NCI-H2107 treated with DMSO at 0.1 percent for 48 hours (cell line): ENCODE measurements around the gene HDAC5.
"Not testable (repeated sequence)": the region's sequence is repeated elsewhere in the genome, so short reads cannot be mapped to it uniquely, and the experiment has no call there.

Experiments
- DNase-seq: peaks from one replicate; lab custom pipeline; 2025; ENCODE audit not compliant: unreplicated experiment; lab: John Stamatoyannopoulos, UW

HDAC5 gene

DNA sequence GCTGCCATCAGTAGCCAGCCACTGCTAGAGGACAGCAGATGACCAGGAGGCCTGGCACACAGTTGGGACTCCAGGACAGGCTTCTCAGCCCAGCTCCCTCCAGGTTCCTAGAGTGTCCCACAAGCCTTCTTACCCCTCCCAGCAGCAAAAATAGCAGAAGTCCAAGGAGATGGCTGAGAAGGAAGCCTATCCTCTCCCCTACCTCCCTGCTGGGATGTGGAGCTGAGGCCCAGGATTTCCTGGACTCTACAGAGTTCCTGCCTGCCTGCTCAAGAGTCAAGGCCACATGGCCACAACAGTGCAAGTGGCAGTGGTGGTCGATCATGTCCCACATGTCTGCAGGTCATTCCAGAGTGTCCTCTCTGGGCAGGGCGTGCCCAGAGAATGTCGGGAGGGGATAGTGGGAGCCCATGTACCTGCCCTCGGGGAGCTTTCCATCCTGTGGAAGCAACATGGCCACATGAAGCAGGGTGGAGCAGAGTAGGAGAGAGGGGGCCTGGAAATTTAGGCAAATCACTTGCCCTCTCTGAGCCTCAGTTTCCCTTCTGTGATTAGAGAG lies 10.6 kb upstream of the HDAC5 start:
- DNase-seq = no peak

DNA sequence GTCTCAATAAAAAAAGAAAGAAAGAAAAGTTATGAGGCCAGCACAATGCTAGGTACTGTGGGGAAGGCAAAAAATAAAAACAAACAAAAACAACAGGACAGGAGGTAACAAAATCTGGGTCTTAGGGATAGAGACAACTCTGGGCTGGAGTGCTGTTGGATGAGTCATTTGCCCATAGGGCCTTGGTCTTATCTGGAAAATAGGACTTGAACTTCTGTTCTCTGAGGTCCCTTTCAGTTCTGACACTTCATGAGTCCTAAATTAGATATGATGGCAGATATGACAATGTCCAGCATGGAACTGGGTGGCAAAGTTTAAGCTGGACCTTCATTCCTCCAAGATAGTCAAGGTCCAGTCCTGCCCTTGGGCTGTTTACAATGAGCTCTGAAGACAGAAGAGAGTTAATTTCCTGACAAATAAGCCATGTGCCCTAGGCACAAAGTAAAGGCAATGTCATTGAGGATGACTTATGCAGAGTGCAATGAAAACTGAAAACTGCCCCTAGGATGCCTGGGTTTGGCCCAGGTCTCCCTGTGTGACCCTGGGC lies 8.9 kb upstream of the HDAC5 start:
- DNase-seq = no peak

GRCh38 chr17:44131372-44131771 lies 7.9 kb upstream of the HDAC5 start:
- DNase-seq = not testable (repeated sequence)

GRCh38 chr17:44130693-44131349 lies 7.4 kb upstream of the HDAC5 start:
- DNase-seq = no peak

DNA sequence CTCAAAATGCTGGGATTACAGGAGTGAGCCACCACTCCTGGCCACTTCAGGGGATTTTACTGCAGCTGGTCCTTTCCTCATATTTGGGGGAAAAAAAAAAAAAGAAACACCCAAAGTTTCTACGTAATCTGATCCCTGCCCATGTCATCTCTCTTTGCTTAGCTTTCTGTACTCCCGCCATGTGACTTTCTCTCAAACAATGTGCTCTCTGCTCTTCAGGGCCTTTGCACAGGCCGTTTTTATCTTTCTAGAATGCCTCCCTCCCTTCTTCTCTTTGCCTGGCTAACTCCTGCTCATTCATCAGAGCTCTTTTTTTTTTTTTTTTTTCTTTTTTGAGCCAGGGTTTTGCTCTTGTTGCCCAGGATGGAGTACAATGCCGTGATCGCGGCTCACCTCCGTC lies 4.9 kb upstream of the HDAC5 start:
- DNase-seq = no peak

- DNase-seq = no peak
Measured at GRCh38 chr17:44124118-44124438, 637 bp upstream of the HDAC5 start.

GRCh38 chr17:44122816-44123355 lies 555 bp downstream of the HDAC5 start:
- no peak for DNase-seq

DNA sequence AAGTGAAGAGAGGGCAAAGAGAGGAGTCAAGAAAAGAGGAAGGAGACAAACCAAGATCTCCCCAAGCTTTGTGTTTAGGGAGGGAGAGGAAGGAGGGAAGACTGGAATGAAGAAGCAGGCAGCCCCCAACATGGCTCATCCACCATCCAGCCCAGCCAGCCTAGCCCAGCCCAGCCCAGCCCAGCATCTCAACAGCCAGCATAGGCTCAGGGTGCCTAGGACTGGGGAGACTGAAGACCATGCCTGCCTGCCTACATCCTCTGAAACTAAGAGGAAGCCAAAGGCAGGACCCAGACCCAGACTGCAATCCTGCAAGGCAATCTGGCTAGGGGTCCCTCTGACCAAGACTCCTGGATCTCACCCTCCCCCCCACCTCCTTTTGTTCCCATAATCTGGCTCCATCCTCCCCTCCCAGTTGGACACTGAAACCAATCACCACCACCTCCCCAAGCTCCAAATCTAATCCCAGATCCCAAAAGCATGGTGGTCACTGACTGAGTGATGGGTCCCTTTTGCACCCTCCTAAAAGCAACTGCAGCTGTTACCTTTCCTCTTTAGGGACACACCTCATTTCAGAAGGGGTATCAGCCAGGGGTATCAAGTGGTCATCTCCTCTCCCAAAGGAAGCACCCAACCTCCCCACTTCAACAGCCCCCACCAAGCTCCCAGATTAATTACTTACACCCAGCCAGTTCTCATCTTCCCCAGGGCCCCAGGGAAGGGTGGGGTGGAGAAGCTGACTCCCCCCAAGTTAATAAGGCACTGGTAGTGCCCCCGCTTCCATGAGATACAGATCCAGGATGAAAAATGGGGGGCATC lies 1.2 kb downstream of the HDAC5 start:
- DNase-seq = no peak

- no peak for DNase-seq
Measured at GRCh38 chr17:44120851-44121605, 2.4 kb downstream of the HDAC5 start.

- DNase-seq = not testable (repeated sequence)
Measured at GRCh38 chr17:44120281-44120680, 3.2 kb downstream of the HDAC5 start.

DNA sequence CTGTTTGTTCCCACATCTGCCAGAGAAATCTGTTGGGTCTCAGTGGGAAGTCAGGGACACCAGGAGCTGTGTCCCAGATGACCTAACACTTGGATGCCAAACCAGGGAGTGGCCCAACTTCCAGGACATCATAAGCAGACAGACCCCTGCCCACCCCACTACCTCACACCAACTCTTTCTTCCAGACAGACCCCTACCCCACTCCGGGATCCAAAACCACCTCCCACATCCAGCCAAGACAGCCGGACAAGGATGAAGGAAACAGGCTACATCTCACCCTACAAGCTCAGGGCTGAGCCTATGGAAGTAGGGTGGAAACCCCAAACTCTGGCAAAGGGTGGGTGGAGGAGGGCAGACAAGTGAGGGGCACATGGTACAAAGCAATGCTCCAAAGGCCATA lies 3.6 kb downstream of the HDAC5 start:
- no peak for DNase-seq

GRCh38 chr17:44119062-44119461 lies 4.4 kb downstream of the HDAC5 start:
- DNase-seq = no peak

DNA sequence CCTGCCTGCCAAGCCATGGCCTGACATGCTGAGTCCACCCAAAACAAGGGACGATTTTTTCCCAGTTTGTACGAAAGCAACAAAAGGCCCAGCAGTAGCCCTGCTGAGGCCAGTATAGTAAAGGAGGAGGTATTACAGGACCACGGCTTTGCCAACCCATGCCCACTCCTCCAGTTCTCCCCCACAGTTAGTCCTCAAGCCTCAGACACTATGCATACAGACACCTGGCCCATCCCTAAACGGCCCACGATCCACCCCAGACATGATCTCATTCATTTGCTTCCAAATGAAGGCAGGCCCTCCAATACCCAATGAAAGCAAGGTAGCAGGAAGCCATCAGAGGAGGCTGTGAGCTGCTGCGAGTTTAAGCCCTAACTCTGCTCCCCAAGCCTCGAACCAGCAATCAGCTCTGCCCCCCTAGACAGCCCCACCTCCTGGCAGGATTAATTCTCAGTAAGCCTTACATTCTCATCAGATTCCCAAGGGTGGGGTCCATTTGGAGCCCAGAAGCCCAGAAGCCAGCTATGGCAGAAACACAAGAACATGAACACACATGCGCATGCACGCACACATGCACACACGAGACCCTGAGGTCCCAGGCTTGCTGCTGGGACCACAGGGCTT lies 4.9 kb downstream of the HDAC5 start:
- DNase-seq = no peak

GRCh38 chr17:44117351-44117750 lies 6.1 kb downstream of the HDAC5 start:
- DNase-seq = no peak

DNA sequence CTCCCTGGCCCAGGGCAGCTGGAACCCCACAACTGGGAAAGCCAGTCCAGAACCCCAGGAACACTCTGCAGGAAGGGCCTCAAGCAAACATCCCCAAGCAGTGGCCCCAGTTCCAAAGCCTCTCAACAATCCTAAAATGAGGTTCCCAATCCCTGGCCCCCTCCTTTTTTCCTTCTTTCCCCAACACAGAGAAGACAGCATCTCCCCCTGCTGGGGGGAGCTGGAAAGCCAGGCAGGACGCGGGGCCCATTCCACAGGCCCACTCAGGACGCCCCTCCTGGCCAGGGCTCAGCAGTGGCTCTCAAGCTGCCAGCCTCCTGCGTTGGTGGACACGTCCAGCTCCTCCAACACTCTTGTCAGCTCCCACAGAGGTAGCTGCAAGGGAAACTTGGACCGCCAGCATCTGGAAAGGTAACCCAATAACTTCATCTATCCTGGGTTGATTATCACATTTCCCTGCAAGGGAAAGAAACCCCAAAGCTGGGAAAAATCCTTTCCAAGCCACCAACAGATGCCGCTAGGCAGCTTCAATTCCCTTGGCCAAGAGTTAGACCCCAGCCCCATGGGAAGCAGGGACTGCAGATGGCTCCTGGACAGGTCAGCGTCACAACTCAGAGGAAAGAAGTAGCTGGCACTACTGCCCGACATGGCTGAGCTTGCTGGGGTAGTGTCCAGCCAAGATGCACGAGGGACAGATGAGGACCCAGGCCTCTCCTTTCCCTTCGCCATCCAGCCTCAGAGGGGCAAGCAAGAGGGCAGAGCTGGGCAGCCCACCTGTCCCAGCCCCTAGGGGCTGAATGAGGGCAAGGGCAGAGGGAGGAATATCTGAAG lies 7.6 kb downstream of the HDAC5 start:
- no peak for DNase-seq

DNA sequence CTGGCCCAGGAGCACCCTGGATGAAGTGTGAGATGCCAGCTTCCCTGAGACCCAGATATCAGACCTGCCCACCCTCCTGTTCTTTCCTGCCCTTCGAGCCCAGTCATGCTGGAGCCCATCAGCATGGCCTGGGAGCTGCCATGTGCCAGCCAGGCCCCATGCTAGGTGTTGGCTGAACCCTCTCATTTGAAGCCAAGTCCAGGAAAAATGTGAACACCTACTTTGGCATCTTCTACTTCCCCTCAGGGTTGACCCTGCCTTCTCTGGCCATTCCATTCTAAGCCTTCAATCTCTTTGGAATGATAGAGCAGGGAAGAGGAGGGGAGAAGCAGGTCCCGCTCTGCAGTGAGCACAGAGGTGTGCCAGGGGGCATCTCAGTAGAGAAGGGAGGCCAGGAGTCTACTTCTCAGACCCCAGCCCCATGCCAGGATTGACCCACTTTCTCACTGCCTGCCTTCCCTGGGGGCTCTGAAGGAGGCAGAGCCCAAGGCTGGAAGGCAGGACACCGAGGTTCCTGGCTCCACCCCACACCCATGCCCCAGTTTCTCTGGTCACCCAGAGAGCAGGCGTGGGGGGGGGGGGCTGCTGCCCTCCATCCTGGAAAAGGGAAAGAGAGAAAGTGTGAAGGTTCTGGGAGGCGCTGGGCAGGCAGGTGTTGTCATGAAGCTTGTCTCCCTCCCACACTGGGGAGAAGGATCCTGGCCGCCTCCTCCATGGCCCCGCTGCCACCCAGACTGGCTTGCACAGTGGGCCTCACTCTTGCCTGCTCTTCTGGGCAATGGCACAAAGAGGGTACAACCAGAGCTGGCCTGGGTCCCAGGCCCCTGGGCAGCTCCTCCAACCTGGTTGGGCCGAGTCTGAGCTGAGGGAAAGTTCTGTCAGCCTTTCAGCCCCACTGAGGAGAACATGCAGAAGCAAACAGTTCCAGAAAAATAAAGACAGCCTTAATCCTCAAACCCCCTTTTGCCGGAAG lies 9.3 kb downstream of the HDAC5 start:
- DNase-seq = no peak

DNA sequence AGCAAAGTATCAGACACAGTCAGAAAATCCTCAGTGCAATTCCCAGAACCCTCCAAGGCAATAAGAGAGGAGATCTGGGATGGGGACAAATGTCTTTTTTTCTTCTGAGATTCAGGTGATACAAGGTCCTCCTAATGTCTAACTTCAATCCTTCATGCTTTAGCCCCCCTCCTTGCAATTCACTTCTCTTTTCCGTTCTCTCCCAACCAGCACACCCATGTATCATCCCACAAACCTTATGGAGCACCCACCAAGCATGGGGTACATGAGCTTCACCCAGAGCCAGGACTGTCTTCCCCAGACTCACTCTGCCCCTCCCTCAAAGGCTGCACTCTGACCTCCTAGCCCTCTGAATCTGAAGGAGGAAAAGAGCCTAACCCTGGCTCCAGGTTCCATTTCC lies 10.1 kb downstream of the HDAC5 start:
- DNase-seq = no peak
